A673 (cell line): Measurements from ENCODE around the gene REV3L. TPM values are rescaled to one million over a fixed set of nuclear protein-coding genes. Genes with fewer than 3 reads are reported as not detected.

Source experiments
- BruUV-seq: library from RNA; stranded (reverse); fragments of 400-500 nt; replicated peaks from 2 replicates; lab custom pipeline; 2021; lab: Mats Ljungman, UMichigan
- CTCF ChIA-PET: fragments of 300-600 bp; sonication (Branson Sonifier 250); formaldehyde crosslinking; loops from one replicate; lab custom pipeline; 2022; ENCODE audit warnings: antibody characterized with exemption; lab: Charles Lee
- POLR2A ChIA-PET: fragments of 300-600 bp; sonication (Branson Sonifier 250); formaldehyde crosslinking; loops from one replicate; lab custom pipeline; 2022; ENCODE audit warnings: antibody characterized with exemption; ENCODE audit not compliant: low non-redundant PET; lab: Charles Lee
- DNase-seq: peaks from one replicate; pipeline ENCODE4 v3.0.0-alpha.2; 2015; ENCODE audit warnings: low spot score
- H3K27ac ChIP-seq: fragments of 200-600 bp; sonication (generic); 2 replicates; pipeline ENCODE4 v1.5.1; 2016; ENCODE audit warnings: mixed run types, low read depth, mild to moderate bottlenecking, mixed read lengths, antibody characterized with exemption, low read length; ENCODE audit not compliant: poor library complexity, severe bottlenecking
- H3K27me3 ChIP-seq: fragments of 200-600 bp; sonication (generic); replicated peaks from 2 replicates; pipeline ENCODE4 v1.6.1; 2017; ENCODE audit warnings: mixed run types, low read depth, mild to moderate bottlenecking, mixed read lengths, antibody characterized with exemption, low read length; ENCODE audit not compliant: insufficient read depth, poor library complexity
- H3K36me3 ChIP-seq: fragments of 200-600 bp; sonication (generic); 2 replicates; pipeline ENCODE4 v1.6.1; 2016; ENCODE audit warnings: mixed run types, mild to moderate bottlenecking, mixed read lengths, antibody characterized with exemption, low read length; ENCODE audit not compliant: insufficient read depth, poor library complexity, severe bottlenecking
- H3K4me1 ChIP-seq: fragments of 200-600 bp; sonication (generic); 2 replicates; pipeline ENCODE4 v1.6.1; 2017; ENCODE audit warnings: mixed run types, mild to moderate bottlenecking, mixed read lengths, antibody characterized with exemption, low read length; ENCODE audit not compliant: insufficient read depth, poor library complexity, severe bottlenecking
- H3K4me3 ChIP-seq: fragments of 200-600 bp; sonication (generic); 2 replicates; pipeline ENCODE4 v1.5.1; 2016; ENCODE audit warnings: low read depth, mixed run types, mild to moderate bottlenecking, mixed read lengths, low read length; ENCODE audit not compliant: poor library complexity, severe bottlenecking
- H3K9me3 ChIP-seq: fragments of 200-600 bp; sonication (generic); 2 replicates; pipeline ENCODE4 v1.6.1; 2016; ENCODE audit warnings: mixed run types, low read depth, mild to moderate bottlenecking, mixed read lengths, antibody characterized with exemption, low read length; ENCODE audit not compliant: poor library complexity, severe bottlenecking
- EZH2 ChIP-seq: fragments of 200-600 bp; sonication (generic); IDR thresholded peaks from 2 replicates; pipeline ENCODE4 v1.6.1; 2017; ENCODE audit warnings: borderline replicate concordance, low read depth, mild to moderate bottlenecking, mixed read lengths, antibody characterized with exemption, low read length; ENCODE audit not compliant: poor library complexity, severe bottlenecking
- intact Hi-C: fragments of 100-400 bp; cut with micrococcal nuclease; formaldehyde crosslinking; loops from one replicate; pipeline ENCODE4 v1.10.0; 2022; ENCODE audit not compliant: unreplicated experiment
- total RNA-seq: library from RNA; stranded (reverse); gene quantifications from 2 replicates; pipeline ENCODE4 v1.2.3, GENCODE V29; 2021
- TF ChIP-seq, protein P1 (sequence below): fragments of 300-800, 200-600 bp; sonication (generic); conservative IDR thresholded peaks from 2 replicates; pipeline ENCODE4 v1.5.1; 2017; ENCODE audit warnings: low read depth, mild to moderate bottlenecking, antibody characterized with exemption, low read length, moderate library complexity, mixed read lengths

The REV3L gene
- total RNA-seq, 1 experiment from 2014 or later = 24.0 TPM

DNA sequence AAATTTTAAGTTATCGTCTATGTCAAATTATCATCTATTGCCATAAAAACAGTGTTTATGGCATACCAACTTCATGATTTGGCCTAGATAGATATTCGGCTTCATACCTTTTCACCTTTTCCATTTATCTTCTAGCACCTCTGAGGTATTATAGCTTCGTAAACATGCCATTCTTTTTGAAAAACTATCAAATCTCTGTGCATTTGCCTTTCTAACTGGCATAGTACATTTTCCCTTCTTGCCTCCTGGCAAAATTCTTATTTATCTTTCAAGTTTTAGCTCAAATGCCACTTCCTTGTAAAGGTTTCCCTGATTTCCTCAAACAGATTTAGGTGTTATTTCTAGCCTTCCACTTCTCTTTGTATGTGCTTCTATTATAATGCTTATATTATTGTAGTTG is 7.0 kb upstream of the REV3L start:
- no TSS peak for BruUV-seq
- Histone ChIP-seq H3K27me3 (no peaks in the 10 kb centered on the region), H3K4me3 (no peak overlapping the region), H3K4me1 (peaks cover 9% of the 10 kb centered on the region), H3K27ac (no peak overlapping the region), H3K9me3 (peaks cover 6% of the 10 kb centered on the region), H3K36me3 (peaks cover 6% of the 10 kb centered on the region)
- DNase-seq = no peak
- POLR2A ChIA-PET = no interaction called here
- TF ChIP-seq EZH2 = no peak
- TF ChIP-seq, protein P1, sequence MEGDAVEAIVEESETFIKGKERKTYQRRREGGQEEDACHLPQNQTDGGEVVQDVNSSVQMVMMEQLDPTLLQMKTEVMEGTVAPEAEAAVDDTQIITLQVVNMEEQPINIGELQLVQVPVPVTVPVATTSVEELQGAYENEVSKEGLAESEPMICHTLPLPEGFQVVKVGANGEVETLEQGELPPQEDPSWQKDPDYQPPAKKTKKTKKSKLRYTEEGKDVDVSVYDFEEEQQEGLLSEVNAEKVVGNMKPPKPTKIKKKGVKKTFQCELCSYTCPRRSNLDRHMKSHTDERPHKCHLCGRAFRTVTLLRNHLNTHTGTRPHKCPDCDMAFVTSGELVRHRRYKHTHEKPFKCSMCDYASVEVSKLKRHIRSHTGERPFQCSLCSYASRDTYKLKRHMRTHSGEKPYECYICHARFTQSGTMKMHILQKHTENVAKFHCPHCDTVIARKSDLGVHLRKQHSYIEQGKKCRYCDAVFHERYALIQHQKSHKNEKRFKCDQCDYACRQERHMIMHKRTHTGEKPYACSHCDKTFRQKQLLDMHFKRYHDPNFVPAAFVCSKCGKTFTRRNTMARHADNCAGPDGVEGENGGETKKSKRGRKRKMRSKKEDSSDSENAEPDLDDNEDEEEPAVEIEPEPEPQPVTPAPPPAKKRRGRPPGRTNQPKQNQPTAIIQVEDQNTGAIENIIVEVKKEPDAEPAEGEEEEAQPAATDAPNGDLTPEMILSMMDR = no peak
- CTCF ChIA-PET = no interaction called here
- intact Hi-C loops = no loop called here

GRCh38 chr6:111487661-111488060 is 4.6 kb upstream of the REV3L start:
- peaks cover 6% of the 10 kb centered on the region for H3K9me3 ChIP-seq
- intact Hi-C loops = loop anchor here (10.0 kb wide), 2 partner anchors 117 to 157 kb away; partner anchors contain the start of gene TRAF3IP2
- DNase-seq = no peak
- peaks cover 6% of the 10 kb centered on the region for H3K36me3 ChIP-seq
- ChIA-PET POLR2A (no interaction called here), CTCF (no interaction called here)
- no peak overlapping the region for H3K27ac ChIP-seq
- H3K4me3 ChIP-seq = no peak overlapping the region
- H3K4me1 ChIP-seq = peaks cover 14% of the 10 kb centered on the region
- TF ChIP-seq, protein P1 = no peak
- no peak for TF ChIP-seq EZH2
- BruUV-seq = no TSS peak
- no peaks in the 10 kb centered on the region for H3K27me3 ChIP-seq

- CTCF ChIA-PET = no interaction called here
- H3K9me3 ChIP-seq = peaks cover 6% of the 10 kb centered on the region
- no peak for DNase-seq
- H3K4me3 ChIP-seq = no peak overlapping the region
- peaks cover 14% of the 10 kb centered on the region for H3K4me1 ChIP-seq
- peaks cover 6% of the 10 kb centered on the region for H3K36me3 ChIP-seq
- H3K27ac ChIP-seq = no peak overlapping the region
- TF ChIP-seq, protein P1 = no peak
- no peak for TF ChIP-seq EZH2
- POLR2A ChIA-PET = no interaction called here
- no peaks in the 10 kb centered on the region for H3K27me3 ChIP-seq
- intact Hi-C loops = loop anchor here (10.0 kb wide), 2 partner anchors 118 to 158 kb away; partner anchors contain the start of gene TRAF3IP2
- BruUV-seq = no TSS peak
Observed at GRCh38 chr6:111486921-111487320, 3.9 kb upstream of the REV3L start.
